GM15510 (cell line): ENCODE measurements around the gene C1orf159.

Experiments used
- POLR2A ChIP-seq: IDR thresholded peaks from 3 replicates; pipeline ENCODE4 v1.6.1; 2011; ENCODE audit warnings: borderline replicate concordance; ENCODE audit not compliant: insufficient read length; ENCODE audit errors: extremely low read depth

The C1orf159 gene

DNA sequence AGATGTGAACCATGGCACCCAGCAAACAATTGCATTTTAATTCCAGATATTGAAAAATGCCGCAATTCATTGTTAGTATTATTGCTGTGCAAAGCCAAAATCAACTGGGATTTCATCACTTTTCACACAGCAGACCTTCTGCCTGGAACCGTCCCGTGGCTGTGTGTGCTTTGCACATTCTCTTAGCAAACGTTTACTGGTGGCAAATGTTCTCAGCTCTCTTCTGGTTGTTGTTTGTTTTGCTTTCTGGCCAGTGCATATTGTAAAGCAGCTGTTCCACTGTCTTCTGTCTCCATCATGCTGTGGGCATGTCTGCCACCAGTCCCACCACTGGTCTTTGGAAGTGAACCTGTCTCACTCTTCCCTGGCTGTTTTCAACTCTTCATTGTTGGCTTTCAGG lies 38.0 kb upstream of the C1orf159 start:
- TF ChIP-seq POLR2A, result no peak

GRCh38 chr1:1151306-1151705 lies 35.4 kb upstream of the C1orf159 start:
- no peak for TF ChIP-seq POLR2A

DNA sequence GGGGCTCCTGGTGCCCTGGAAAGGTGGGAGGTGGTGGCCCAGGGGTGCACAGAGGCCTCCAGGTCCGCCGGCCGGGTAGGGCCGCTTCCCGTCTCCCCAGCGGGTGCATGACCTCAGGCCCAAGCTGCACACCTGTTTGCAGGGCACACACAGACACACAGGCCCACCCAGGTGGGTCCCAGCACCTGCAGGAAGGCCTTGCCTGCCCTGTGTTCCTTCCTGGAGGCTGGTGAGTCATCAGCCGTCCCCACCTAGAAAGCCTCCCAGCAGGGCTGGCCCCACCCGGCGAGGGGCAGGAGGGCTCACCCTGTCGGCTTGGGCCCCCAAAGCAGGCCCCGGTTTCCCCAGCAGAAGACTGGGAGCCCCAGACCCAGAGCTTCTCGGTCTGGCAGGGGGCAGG lies 34.2 kb upstream of the C1orf159 start:
- no peak for TF ChIP-seq POLR2A

DNA sequence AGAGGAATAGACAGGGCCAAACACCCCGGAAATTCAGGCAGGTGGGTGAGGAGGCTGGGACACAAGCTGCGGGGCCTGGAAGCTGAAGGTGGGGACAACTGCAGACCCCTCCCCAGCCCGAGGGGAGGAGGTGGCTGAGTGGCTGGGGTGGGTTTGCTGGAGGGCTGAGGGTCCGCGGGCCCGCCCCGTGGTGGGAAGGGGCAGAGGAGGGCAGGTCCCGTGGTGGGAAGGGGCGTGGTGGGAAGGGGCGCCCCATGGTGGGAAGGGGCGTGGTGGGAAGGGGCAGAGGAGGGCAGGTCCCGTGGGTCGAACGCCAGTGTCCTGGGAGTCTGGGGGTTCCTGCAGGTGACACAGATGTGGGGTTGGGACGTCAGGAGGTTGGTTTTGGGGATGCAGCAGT lies 33.5 kb upstream of the C1orf159 start:
- no peak for TF ChIP-seq POLR2A

DNA sequence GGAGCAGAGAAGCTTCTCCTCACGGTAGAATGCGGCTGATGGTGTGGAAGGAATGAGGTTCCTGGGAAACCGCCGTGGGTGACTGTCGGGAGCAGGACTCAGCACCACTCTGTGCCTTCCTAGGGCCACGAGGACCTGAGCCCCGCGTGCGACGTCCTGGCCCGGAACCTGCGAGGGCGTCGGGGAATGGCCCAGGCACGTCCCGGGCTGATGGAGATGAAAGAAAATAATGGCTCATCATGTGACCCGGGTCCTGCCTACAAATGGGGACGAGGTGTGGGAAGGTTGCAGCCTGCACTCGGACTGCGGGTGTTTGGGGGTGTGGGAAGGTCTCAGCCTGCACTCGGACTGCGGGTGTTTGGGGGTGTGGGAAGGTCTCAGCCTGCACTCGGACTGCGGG lies 32.7 kb upstream of the C1orf159 start:
- TF ChIP-seq POLR2A, result no peak

DNA sequence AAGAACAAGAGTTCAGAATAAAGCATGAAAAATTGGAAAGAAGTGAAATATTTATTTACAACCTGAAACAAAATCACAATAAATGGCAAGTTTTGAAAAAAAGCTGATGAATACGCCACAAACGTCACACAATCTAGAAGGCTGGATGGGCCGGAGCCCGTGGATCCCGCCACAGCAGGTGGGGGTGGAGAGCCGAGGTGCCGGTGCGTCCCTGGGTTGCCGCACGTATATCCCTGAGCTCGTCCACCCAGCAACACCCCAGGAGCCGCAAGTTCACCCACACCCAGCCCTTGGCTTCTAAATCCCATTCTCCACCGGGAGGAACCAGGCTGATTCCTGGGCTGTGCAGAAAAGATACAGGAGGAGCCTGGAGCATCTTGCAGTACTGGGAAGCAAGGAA lies 32.2 kb upstream of the C1orf159 start:
- TF ChIP-seq POLR2A, result no peak

DNA sequence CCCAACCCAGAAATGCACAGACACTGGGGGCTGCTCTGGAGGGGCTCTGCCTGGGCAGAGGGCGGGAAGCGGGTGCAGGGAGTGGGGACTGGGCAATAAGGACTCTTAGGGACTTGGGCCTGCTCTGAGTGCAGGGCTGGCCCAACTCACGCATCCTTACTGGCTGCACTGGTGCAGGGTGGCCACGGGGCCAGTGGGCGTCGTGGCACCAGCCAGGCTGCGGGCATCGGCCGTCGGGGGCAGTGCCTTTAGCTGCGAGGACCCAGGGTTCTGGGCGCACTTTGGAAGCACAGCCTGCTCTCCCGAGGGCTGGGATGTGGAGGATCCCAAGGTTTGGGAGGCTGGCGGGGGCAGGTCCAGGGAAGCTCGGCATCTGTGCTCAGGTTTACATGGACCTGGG lies 30.7 kb upstream of the C1orf159 start:
- no peak for TF ChIP-seq POLR2A

GRCh38 chr1:1146026-1146425 lies 30.1 kb upstream of the C1orf159 start:
- TF ChIP-seq POLR2A, result no peak

GRCh38 chr1:1145547-1145914 lies 29.6 kb upstream of the C1orf159 start:
- no peak for TF ChIP-seq POLR2A

DNA sequence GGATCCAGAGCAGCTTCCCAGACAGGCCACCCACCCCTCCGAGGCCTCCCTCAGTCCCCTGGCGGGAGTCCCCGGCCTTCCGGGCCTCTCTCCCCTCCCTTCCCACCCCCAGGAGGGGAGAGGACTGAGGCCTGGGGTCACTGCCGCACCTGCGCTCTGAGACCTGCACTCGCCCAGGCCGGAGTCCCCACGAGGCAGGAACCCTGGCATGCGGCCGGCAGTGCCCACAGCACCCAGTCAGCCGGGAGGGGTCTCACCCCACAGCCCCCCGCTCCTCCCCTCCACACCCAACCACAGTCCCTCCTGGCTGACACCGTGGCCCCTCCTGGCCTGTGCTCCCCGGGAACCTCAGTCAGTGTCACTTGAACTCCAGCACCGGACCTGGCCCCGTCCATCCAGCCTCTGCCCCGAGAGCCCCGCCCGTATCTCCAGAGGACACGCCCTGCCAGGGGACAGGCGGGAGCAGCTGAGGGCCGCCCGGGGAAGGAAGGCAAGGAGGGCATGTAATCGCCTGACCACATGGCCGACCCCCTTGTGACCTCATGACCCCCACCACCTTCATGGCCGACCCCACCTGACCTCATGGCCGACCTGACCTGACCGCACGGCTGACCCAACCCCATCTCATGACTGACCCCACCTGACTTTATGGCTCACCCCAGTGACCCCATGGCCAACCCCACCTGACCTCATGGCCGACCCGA lies 29.1 kb upstream of the C1orf159 start:
- TF ChIP-seq POLR2A, result no peak

- TF ChIP-seq POLR2A, result peak; percentile 34
Measured at GRCh38 chr1:1144122-1144842, 28.4 kb upstream of the C1orf159 start.

DNA sequence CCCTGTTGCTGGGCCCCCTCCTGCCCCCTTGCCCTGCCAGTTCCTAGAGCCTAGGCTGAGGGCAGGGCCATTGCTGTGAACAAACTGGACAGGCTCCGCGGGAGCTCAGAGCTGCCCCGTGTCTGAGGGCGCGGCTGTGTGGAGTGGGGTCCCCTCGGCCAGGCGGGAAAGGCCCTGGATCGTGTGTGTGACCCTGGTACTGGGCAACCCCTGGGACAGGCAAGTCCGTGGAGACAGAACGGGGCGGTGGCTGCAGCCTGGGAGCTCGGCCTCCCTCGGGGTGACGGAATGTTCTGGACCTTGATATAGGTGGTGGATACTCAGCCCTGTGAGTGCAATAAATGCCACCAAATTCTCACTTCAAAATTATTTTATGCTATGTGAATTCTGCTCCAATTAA lies 27.7 kb upstream of the C1orf159 start:
- TF ChIP-seq POLR2A, result no peak

- no peak for TF ChIP-seq POLR2A
Measured at GRCh38 chr1:1142844-1143243, 27.0 kb upstream of the C1orf159 start.

DNA sequence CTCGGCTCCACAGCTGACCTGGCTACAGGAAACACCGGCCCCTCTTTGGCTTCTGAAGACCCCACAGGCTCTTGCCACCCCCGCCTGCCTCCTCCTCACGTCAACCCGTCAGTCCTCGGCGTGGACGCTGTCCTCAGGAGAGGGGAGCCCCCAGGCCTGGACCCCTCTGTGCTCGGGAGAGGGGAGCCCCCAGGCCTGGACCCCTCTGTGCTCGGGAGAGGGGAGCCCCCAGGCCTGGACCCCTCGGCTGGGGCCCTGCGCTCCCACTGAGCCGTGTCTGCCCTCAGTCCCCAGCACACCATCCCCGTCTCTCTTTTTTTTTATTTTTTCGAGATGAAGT lies 26.0 kb upstream of the C1orf159 start:
- no peak for TF ChIP-seq POLR2A

DNA sequence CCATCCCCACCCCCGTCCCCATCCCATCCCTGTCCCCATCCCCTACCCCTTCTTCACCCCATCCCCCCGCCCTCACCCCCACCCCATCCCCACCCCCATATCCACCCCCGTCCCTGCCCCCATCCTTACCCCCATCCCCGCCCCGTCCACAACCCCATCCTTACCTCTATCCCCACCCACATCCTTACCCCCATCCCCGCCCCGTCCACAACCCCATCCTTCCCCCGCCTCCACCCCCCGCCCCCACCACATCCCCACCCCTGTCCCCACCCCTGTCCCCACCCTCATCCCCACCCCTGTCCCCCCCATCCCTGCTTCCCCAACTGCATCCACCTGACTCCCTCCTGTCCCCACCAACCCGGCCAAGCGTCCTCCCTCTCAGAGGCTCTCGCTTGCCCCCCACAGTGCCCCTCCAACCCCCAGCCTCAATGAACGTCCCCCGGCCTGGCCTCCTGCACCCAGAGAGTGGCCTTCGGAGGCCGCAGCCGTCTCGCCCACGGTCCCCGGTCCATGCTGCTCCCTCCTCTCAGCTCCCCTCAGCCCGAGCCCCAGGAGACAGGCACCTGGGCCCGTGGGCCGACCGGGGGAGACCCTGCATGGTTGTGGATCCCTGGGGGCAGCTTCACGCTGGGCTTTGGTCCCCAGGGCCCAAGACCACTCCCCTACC lies 25.5 kb upstream of the C1orf159 start:
- no peak for TF ChIP-seq POLR2A

- TF ChIP-seq POLR2A, result no peak
Measured at GRCh38 chr1:1140673-1141072, 24.8 kb upstream of the C1orf159 start.
